GM21576 (cell line): ENCODE data around the gene HSPA9.
"Not testable (repeated sequence)": the region's sequence is repeated elsewhere in the genome, so short reads cannot be mapped to it uniquely, and the experiment has no call there.

Experiments used
- ATAC-seq: cut with Tn5 transposase; IDR thresholded peaks from one replicate; pipeline ENCODE4 v1.9.1; 2021; ENCODE audit warnings: mild to moderate bottlenecking, moderate library complexity; ENCODE audit not compliant: unreplicated experiment

Gene HSPA9

DNA sequence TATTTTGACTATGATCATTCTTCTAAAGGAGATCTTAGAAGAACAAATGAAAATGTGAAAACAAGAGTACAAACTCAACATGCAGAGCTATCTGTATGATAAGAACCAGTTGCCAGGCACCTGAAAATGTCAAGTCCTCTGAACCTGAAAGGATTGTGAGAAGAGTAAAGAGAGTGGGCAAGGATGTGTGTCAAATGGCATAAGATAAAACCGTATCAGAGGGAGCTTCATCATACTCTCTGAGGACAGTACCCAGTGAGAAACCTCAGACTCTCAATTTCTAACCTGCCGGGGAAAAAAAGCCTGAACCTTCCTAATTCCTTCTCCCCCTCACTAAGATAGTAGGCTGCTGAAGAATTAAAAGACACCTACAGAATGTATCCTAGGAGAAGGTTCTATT is 39.0 kb downstream of the HSPA9 start:
- no peak for ATAC-seq

DNA sequence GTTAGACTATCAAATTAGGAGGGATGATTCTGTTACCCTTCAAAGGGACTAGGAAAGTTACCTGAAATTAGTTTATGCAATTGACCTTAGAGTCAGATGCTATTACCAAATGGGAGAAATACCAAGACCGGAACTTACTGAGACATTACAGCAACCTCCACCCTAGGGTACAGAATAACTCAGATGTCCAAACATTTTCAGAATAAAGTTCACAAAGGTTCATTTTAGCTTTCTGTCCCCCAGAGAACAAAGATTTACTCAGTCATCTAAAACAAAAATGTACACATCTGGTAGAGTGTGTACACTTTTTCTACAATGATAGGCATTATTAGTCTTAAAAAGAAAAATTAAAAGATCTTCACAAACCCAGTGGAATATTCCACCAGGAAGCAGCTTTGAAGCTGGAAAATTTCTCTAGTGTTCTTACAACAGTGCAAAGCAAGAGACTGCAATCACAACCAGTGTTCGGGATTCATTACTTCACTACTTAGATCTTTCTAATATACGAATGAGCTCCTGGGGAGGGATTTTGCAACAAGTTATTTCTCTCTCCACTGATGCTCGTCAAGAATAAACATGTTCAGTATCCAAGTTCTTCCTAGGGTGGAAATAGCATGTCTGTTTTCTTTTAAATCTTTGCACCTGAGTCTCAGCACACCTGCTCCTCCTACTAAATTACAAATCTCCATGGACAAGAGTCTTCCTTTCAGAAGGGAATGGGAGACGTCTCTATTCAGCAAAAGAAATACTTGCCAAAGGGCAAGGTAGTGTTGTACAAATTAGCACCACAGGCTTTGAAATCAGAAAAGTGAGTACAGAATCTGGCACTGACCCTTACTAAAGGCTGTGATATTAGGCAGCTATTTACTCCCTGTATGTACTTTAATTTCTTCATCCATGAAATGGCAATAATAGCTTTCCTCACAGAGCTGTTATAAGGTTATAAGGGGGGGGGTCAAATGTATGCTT is 40.9 kb downstream of the HSPA9 start:
- no peak for ATAC-seq

DNA sequence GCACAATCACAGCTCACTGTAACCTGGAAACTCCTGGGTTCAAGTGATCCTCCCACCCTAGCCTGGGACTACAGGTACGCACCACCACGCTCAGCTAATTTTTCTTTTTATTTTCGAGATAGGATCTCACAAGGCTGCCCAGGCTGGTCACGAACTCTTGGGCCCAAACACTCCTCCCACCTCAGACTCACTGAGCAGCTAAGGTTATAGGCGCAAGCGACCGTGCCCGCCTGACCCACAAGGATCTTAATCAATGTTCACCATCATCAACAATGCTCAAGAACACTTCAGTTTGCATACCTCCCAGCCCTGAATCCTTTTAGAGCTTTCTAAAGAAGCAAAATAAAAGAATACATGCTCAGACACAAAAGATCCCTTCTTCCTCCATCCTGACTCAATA is 45.4 kb downstream of the HSPA9 start:
- ATAC-seq, result no peak

DNA sequence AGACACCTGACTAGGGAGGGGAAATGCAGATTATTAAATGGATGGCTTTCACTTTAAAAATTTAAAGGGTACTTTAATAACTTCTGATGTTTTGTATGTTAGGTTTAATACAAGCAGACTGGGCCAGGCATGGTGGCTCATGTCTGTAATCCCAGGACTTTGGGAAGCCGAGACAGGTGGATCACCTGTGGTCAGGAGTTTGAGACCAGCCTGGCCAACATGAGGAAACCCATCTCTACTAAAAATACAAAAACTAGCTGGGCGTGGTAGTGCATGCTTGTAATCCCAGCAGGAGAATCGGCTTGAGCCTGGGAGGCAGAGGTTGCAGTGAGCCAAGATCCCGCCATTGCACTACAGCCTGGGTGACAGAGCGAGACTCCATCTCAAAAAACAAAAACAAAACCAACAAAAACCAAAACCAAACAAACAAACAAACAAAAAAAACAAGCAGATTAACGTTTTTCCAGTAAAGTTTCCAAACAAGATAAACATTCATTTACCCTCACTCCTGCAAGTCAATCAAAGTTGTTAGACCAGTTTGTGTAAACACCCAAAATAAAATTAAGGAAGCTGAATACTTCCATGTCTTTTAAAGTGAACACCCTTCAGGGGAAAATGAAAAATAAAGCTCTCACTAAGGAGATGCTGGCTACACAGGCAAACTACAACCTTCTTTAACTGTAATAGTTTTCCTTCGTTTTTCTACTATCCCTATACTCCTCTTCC is 46.3 kb downstream of the HSPA9 start:
- no peak for ATAC-seq

DNA sequence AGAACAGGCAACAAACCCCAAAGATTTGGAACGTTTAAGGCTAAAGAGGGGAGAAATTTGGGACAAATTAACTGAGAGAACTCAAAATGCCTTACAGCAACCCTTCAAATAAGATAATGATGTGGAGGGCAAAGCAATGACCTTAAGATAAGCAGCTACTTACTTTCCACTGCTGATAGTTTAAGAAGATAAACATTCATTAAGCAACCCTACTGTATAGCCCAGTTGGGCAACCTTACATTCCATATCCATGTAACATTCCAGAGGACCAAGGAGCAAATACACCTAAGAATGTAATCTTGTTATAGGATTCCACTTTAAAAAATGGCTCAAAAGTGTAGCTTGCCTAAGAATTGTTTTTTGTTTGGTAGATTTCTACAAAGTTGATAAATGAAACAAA is 47.0 kb downstream of the HSPA9 start:
- no peak for ATAC-seq

DNA sequence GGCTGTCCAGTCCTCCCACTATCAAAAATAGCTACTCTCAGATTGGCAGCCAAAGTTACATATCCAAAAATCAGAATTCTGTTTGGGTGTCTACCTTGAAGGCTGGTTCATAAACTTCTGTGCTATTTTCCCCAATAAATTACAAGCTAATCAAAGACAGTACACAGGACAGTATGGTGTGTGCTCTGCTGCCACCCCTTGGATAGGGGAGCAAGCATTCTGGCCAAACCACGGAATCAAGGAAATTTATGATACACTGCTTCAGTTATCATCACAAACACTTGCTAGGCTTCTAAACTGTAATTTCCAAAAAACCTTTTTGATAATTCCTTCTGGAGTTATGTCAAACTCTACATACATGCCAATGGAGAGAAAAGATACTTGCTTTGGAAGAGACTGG is 48.0 kb downstream of the HSPA9 start:
- ATAC-seq, result no peak

DNA sequence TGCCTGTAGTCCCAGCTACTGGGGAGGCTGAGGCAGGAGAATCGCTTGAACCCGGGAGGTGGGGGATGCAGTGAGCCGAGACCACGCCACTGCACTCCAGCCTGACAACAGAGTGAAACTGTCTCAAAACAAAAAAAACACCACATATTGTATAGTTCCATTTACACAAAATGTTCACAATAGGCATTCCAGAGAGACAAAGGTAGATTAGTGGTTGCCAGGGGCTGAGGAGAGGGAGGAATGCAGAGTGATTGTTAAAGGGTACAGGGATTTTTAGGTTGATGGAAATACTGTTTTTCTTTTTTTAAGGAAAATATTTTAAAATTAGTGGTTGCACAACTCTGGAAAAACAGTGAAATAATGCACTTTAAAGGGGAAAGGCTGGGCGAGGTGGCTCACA is 51.8 kb downstream of the HSPA9 start:
- ATAC-seq, result no peak

DNA sequence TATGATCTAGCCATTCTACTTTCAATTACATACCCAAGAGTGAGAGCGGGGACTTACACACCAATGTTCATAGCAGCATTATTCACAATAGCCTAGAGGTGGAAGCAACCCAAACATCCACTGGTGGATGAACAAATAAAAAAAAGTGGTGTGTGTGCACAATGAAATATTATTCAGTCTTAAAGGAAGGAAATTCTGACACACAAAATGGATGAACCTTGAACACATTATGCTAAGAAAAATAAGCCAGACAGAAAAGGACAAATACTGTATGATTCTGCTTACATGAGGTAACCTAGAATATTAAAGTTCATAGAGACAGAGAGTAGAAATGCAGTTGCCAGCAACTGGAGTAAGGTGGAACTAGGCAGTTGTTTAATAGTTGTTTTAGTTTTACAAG is 54.2 kb downstream of the HSPA9 start:
- ATAC-seq, result no peak

DNA sequence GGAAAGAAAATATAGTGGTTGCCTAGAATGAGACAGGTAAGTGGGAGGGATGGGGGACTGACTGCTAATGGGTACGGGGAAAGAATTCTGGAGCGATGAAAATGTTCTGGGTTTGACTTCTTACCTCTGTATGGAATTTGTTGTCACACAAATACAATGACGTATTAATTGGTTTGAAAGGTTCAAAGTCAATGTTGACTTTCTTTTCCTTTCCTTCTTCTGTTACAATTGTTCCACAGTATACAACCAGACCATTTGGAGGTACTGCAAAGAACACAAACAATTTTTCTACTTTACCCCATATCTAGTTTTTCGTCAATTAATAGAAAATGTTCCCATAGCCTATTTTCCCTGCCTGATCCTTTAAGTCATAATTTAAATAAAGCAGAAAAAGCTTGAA is 57.8 kb downstream of the HSPA9 start:
- no peak for ATAC-seq

DNA sequence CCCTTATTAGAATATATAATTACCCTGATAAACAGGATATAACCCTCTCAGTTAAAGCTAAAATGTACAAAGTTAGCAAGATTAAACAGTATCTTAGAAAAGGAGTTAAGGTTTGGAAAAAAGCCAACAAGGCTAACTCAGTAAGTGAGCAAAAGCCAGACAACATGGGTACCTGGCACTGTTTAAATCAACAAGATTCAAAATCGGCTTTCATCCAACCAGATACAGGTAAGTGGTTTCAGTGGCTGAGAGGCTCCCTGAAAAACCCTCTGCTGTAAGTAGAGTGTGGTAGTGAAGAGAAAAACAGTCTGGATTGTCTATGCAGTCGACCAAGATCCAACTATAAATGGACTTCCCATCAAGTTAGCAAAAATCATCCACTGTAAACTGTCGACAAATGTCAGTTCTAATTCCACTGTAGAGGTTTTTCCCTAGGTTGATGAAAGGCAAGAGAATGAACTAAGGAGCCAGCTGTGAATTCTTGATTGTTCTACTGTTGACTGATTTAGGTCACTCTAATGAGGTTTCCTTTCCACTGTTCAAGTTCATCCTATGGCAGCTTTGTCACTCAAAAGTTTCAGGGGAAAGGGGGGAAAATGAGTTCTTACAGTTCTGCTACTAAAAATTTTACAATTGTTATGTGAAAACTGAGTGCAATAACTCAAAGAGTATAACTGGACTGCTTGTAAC is 59.5 kb downstream of the HSPA9 start:
- ATAC-seq, result no peak

DNA sequence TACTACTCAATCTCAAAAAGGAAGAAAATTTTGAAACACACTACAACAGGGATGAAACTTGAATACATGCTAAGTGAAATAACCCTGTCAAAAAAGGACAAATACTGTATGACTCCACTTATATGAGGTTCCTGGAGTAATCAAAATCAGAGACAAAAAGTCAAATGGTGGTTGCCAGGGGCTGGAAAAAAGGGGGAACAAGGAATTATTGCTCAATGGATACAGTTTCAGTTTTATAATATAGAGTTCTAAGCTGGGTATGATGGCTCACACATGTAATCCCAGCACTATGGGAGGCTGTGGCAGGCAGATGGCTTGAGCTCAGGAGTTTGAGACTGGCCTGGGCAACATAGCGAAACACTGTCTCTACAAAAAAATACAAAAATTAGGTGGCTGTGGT is 61.2 kb downstream of the HSPA9 start:
- ATAC-seq, result no peak

DNA sequence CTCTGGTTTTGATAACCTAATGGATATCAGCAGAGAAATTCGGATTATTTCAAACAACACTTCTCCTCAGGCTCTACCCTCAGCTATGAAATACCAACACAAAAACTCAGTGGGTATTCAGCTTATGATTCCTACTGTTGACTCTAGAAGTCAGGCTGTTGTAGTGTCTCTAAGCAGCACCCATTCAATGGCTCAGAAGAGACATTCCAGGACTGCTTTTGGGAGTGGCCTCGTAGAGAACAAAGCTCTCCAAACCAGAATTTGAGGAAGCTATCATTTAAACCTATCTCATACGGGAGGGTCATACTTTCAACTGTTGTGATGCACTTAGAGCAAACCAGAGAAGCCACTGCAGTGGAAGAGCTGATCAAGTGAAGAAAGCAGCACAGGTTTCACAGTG is 66.2 kb downstream of the HSPA9 start:
- ATAC-seq, result no peak

DNA sequence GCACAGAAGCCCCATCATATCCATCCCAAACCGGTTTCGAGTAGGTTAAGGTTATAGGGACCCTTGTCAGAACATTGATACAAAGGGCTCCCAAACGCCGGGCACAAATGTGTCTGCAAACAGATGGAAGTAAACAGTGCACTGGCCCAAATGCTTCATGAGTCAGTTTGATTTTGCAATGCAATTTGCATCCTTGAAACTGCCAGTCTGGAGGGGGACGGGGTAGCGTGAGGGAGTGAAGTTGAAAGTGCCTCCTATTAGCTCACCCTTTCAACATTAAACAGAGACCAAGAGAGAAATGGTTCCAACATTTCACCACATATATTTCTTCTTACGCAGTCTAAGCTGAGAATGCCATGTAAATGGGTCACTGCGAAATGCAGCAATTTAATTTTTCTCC is 67.7 kb downstream of the HSPA9 start:
- ATAC-seq, result not testable (repeated sequence)

DNA sequence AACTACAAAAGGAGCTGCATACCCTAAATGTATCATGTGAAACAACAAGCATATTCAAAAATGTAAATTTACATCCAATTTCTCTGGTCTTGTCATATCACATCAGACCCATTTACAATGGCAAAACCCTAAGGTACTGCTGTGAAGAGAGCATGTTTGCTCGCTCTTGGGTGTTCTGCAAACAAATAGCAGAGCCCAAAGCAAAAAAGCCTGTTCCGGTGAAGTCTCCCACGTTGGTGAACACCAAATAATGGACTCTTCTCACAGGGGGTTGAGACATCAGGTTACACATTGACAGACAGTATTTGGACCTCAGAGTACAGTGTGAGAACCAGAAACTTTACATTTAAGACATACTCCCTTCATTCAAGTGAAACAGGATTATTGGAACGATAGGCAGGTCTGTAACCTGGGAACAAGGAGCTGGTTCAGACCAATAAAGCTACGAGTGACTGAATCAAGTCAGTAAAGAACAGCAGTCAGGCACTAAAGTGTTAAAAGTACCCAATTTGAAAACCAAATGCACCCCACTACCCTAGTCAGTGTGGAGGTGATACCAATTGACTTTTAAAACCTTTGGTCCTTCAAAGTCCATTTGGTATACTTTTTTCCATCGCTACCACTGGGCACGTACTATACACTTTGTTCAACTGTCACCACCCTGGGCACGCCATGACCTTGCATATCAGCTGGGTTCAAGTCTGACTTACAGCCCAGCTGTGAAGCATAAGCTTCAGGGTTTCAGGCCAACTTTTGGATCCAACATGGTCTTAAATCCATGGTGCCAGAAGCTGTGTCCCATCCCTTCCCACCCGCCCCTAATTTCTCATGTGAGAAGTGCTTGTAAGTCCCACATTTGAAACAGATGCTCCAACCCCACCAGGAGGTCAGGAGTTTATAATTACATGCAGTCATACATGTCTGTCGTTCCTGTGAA is 68.6 kb downstream of the HSPA9 start:
- ATAC-seq, result no peak

DNA sequence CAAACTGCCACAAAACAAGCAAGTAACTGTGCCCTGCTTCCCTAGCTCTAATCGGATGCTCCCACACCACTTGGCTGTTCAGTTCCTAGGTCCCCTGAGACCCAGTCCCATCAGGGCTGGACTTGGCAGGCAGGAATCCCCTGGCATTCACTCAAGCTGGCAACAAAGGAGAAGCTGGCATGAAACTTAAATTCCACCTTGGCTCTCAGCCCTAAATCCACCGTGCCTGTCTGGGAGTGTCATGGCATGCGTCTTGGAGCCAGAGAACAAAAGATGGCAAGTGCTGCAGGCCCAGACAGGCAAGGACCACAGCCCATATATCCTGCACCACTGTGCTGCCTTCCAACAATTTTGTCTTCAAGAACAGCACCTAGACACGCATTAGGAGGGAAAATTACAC is 70.4 kb downstream of the HSPA9 start:
- ATAC-seq, result no peak
